HepG2 (cell line): ENCODE measurements around the gene CCSER2.

ENCODE experiments used
- ATAD3A ChIP-seq: sonication (generic); formaldehyde crosslinking; IDR thresholded peaks from 2 replicates; pipeline ENCODE4 v1.4.0; 2020; ENCODE audit warnings: missing genetic modification reagents
- JUND ChIP-seq: sonication (generic); formaldehyde crosslinking; IDR thresholded peaks from 2 replicates; pipeline ENCODE4 v1.8.0; 2022; ENCODE audit warnings: mild to moderate bottlenecking, missing genetic modification reagents
- RERE ChIP-seq: IDR thresholded peaks from 2 replicates; pipeline ENCODE4 v1.6.1; 2016; ENCODE audit warnings: low read depth, missing genetic modification reagents, missing compliant biosample characterization
- SRSF9 ChIP-seq: fragments of 200-400 bp; formaldehyde crosslinking; IDR thresholded peaks from 2 replicates; pipeline ENCODE4 v1.6.1; 2018; ENCODE audit warnings: borderline replicate concordance, mild to moderate bottlenecking, low read depth, low read length; ENCODE audit not compliant: insufficient read depth, poor library complexity, severe bottlenecking
- ZBTB7A ChIP-seq: sonication (generic); formaldehyde crosslinking; IDR thresholded peaks from 2 replicates; pipeline ENCODE4 v1.8.0; 2022; ENCODE audit warnings: mild to moderate bottlenecking, missing genetic modification reagents
- ZNF33A ChIP-seq: sonication (generic); formaldehyde crosslinking; IDR thresholded peaks from 2 replicates; pipeline ENCODE4 v1.5.1; 2020; ENCODE audit warnings: missing genetic modification reagents, mild to moderate bottlenecking, moderate library complexity, borderline replicate concordance

GRCh38 chr10:84354623-84355022, 26.2 kb downstream of the CCSER2 start:
- no peak for TF ChIP-seq SRSF9
- no peak for TF ChIP-seq JUND (CRISPR knock-in tag)
- no peak for TF ChIP-seq ZBTB7A (CRISPR knock-in tag)
- no peak for TF ChIP-seq ATAD3A (CRISPR knock-in tag)
- no peak for TF ChIP-seq RERE (CRISPR knock-in tag)
- no peak for TF ChIP-seq ZNF33A (CRISPR knock-in tag)
